ENCODE data around the gene HNRNPA2B1. TPM values are rescaled to one million over a fixed set of nuclear protein-coding genes. Genes with fewer than 3 reads are reported as not detected.
A peak's percentile ranks its signal among the peaks of the same experiment; 100 is the strongest.
"Not testable (repeated sequence)": the region's sequence is repeated elsewhere in the genome, so short reads cannot be mapped to it uniquely, and the experiment has no call there.

Gene HNRNPA2B1
- total and polyA plus RNA-seq, 2 experiments from 2014 or later = 450 to 880 TPM

GRCh38 chr7:26188206-26188956, 12.2 kb downstream of the HNRNPA2B1 start:
- Histone ChIP-seq H3K4me1 (ENCODE audit: low read depth) (no peaks in the 10 kb centered on the region), H3K27me3 (no peaks in the 10 kb centered on the region), H3K4me3 (no peak overlapping the region), H3K9me3 (ENCODE audit: low read depth) (no peaks in the 10 kb centered on the region), H3K36me3 (peaks cover 50% of the 10 kb centered on the region), H3K27ac (peak overlapping the region; percentile 36)
- no peak for TF ChIP-seq CTCF (IDR thresholded peaks at IDR 0.05; ENCODE audit: low read depth, low read length)
- DNase-seq (ENCODE audit: low read depth in 1 of 2, low spot score in 1 of 2) = no peak

- Histone ChIP-seq H3K4me3 (no peak overlapping the region), H3K27ac (peak overlapping the region; percentile 36), H3K4me1 (ENCODE audit: low read depth) (no peaks in the 10 kb centered on the region), H3K36me3 (peaks cover 42% of the 10 kb centered on the region), H3K9me3 (ENCODE audit: low read depth) (no peaks in the 10 kb centered on the region), H3K27me3 (no peaks in the 10 kb centered on the region)
- no peak for TF ChIP-seq CTCF (IDR thresholded peaks at IDR 0.05; ENCODE audit: low read depth, low read length)
- no peak for DNase-seq (ENCODE audit: low read depth in 1 of 2, low spot score in 1 of 2)
Observed at GRCh38 chr7:26187380-26188205, 13.0 kb downstream of the HNRNPA2B1 start.

- Histone ChIP-seq H3K36me3 (peaks cover 33% of the 10 kb centered on the region), H3K9me3 (ENCODE audit: low read depth) (no peaks in the 10 kb centered on the region), H3K27me3 (no peaks in the 10 kb centered on the region), H3K4me1 (ENCODE audit: low read depth) (no peaks in the 10 kb centered on the region), H3K27ac (peak overlapping the region; percentile 34), H3K4me3 (no peak overlapping the region)
- no peak for DNase-seq (ENCODE audit: low read depth in 1 of 2, low spot score in 1 of 2)
- no peak for TF ChIP-seq CTCF (IDR thresholded peaks at IDR 0.05; ENCODE audit: low read depth, low read length)
Observed at GRCh38 chr7:26186364-26187311, 13.9 kb downstream of the HNRNPA2B1 start.

GRCh38 chr7:26185844-26186180, 14.7 kb downstream of the HNRNPA2B1 start:
- TF ChIP-seq CTCF (IDR thresholded peaks at IDR 0.05; ENCODE audit: low read depth, low read length) = no peak
- Histone ChIP-seq H3K27me3 (no peaks in the 10 kb centered on the region), H3K4me3 (no peak overlapping the region), H3K27ac (peak overlapping the region; percentile 45), H3K4me1 (ENCODE audit: low read depth) (no peaks in the 10 kb centered on the region), H3K9me3 (ENCODE audit: low read depth) (no peaks in the 10 kb centered on the region), H3K36me3 (peaks cover 24% of the 10 kb centered on the region)
- no peak for DNase-seq (ENCODE audit: low read depth in 1 of 2, low spot score in 1 of 2)

- DNase-seq (ENCODE audit: low read depth in 1 of 2, low spot score in 1 of 2) = no peak
- Histone ChIP-seq H3K36me3 (peaks cover 19% of the 10 kb centered on the region), H3K27me3 (no peaks in the 10 kb centered on the region), H3K4me1 (ENCODE audit: low read depth) (no peaks in the 10 kb centered on the region), H3K9me3 (ENCODE audit: low read depth) (no peaks in the 10 kb centered on the region), H3K27ac (peak overlapping the region; percentile 64), H3K4me3 (no peak overlapping the region)
- no peak for TF ChIP-seq CTCF (IDR thresholded peaks at IDR 0.05; ENCODE audit: low read depth, low read length)
Observed at GRCh38 chr7:26185131-26185843, 15.3 kb downstream of the HNRNPA2B1 start.

GRCh38 chr7:26184281-26185101, 16.1 kb downstream of the HNRNPA2B1 start:
- not testable (repeated sequence) for DNase-seq (ENCODE audit: low read depth in 1 of 2, low spot score in 1 of 2); H3K9me3 ChIP-seq (ENCODE audit: low read depth); H3K27me3 ChIP-seq; H3K4me1 ChIP-seq (ENCODE audit: low read depth); H3K4me3 ChIP-seq
- peaks cover 11% of the 10 kb centered on the region for H3K36me3 ChIP-seq
- peak overlapping the region; percentile 64 for H3K27ac ChIP-seq
